Activated CD4-positive, alpha-beta T cell treated with anti-CD3 and anti-CD28 coated beads for 36 hours (primary cell): ENCODE data around the gene ALCAM. TPM values are rescaled to one million over a fixed set of nuclear protein-coding genes. Genes with fewer than 3 reads are reported as not detected.

Experiments
- ATAC-seq: fragments of 200-7000 bp; cut with Tn5 transposase; one replicate; pipeline ENCODE4 v1.10.0; 2021; ENCODE audit warnings: mild to moderate bottlenecking, moderate library complexity
- CTCF ChIA-PET: fragments of 350-600 bp; sonication (Branson Sonifier 250); formaldehyde crosslinking; loops from one replicate; lab custom pipeline; 2021; ENCODE audit warnings: antibody characterized with exemption; lab: Charles Lee
- POLR2A ChIA-PET: fragments of 350-600 bp; sonication (Branson Sonifier 250); formaldehyde crosslinking; loops from one replicate; lab custom pipeline; 2021; ENCODE audit warnings: antibody characterized with exemption, inconsistent platforms; lab: Charles Lee
- DNase-seq: peaks from one replicate; pipeline ENCODE4 v3.0.0-alpha.2; 2020
- H3K27ac Mint-ChIP-seq: one replicate; pipeline ENCODE4 v1.8.0; 2021; ENCODE audit warnings: mixed read lengths
- H3K27me3 Mint-ChIP-seq: one replicate; pipeline ENCODE4 v1.8.0; 2021; ENCODE audit warnings: mixed read lengths
- H3K36me3 Mint-ChIP-seq: one replicate; pipeline ENCODE4 v1.8.0; 2021; ENCODE audit warnings: low read depth, mixed read lengths
- H3K4me1 Mint-ChIP-seq: one replicate; pipeline ENCODE4 v1.8.0; 2021; ENCODE audit warnings: mixed read lengths
- H3K4me3 Mint-ChIP-seq: one replicate; pipeline ENCODE4 v1.8.0; 2021; ENCODE audit warnings: mild to moderate bottlenecking, moderate library complexity, mixed read lengths
- H3K9me3 Mint-ChIP-seq: one replicate; pipeline ENCODE4 v1.8.0; 2021; ENCODE audit warnings: low read depth, mixed read lengths
- intact Hi-C, 2 experiments: fragments of 100-400 bp; cut with DNase I in 1 of 2; cut with micrococcal nuclease in 1 of 2; formaldehyde crosslinking; loops; one replicate each; pipeline versions ENCODE4 v1.14.2 to v1.15.1; 2022 to 2024; cut with DNase I, micrococcal nuclease
- total RNA-seq, 2 experiments: library from RNA; stranded (reverse); gene quantifications; one replicate each; pipeline ENCODE4 v1.2.3, GENCODE V29; 2021

The ALCAM gene
- total RNA-seq, 2 experiments from 2014 or later = 22.0 TPM

GRCh38 chr3:105415951-105416350, 49.2 kb downstream of the ALCAM start:
- H3K36me3 Mint-ChIP-seq = no peaks in the 10 kb centered on the region
- POLR2A ChIA-PET = interaction anchor here (0.5 kb wide), 1 partner anchor 529 kb away, joined by 5 read pairs; no protein-coding TSS in a partner anchor
- H3K4me3 Mint-ChIP-seq = no peak overlapping the region
- no peak for ATAC-seq
- CTCF ChIA-PET = interaction anchor here (1.6 kb wide), 1 partner anchor 19 kb away, joined by 5 read pairs; no protein-coding TSS in a partner anchor
- DNase-seq = no peak
- no peaks in the 10 kb centered on the region for H3K4me1 Mint-ChIP-seq
- peaks cover 8% of the 10 kb centered on the region for H3K27me3 Mint-ChIP-seq
- H3K9me3 Mint-ChIP-seq = no peaks in the 10 kb centered on the region
- intact Hi-C loops = no loop called here
- H3K27ac Mint-ChIP-seq = no peak overlapping the region

- H3K36me3 Mint-ChIP-seq = no peaks in the 10 kb centered on the region
- ATAC-seq (no peak), DNase-seq (no peak)
- no peak overlapping the region for H3K4me3 Mint-ChIP-seq
- H3K27me3 Mint-ChIP-seq = peaks cover 9% of the 10 kb centered on the region
- CTCF ChIA-PET = no interaction called here
- no peak overlapping the region for H3K27ac Mint-ChIP-seq
- no peaks in the 10 kb centered on the region for H3K9me3 Mint-ChIP-seq
- POLR2A ChIA-PET = no interaction called here
- no peaks in the 10 kb centered on the region for H3K4me1 Mint-ChIP-seq
- intact Hi-C loops = no loop called here
These were observed 51.0 kb downstream of the ALCAM start for GRCh38 chr3:105417525-105418289.

GRCh38 chr3:105422645-105423044, 55.9 kb downstream of the ALCAM start:
- Mint-ChIP-seq H3K27ac (no peak overlapping the region), H3K36me3 (no peaks in the 10 kb centered on the region), H3K27me3 (peaks cover 7% of the 10 kb centered on the region), H3K9me3 (no peaks in the 10 kb centered on the region), H3K4me3 (no peak overlapping the region), H3K4me1 (no peaks in the 10 kb centered on the region)
- ChIA-PET POLR2A (no interaction called here), CTCF (no interaction called here)
- intact Hi-C loops = no loop called here
- no peak for ATAC-seq
- DNase-seq = no peak

- DNase-seq = no peak
- intact Hi-C loops = no loop called here
- Mint-ChIP-seq H3K4me3 (no peak overlapping the region), H3K4me1 (no peaks in the 10 kb centered on the region), H3K36me3 (no peaks in the 10 kb centered on the region), H3K9me3 (no peaks in the 10 kb centered on the region), H3K27me3 (peaks cover 5% of the 10 kb centered on the region), H3K27ac (no peak overlapping the region)
- no peak for ATAC-seq
- ChIA-PET CTCF (no interaction called here), POLR2A (no interaction called here)
These were observed 56.7 kb downstream of the ALCAM start for GRCh38 chr3:105423397-105423796.

GRCh38 chr3:105424412-105425152, 57.9 kb downstream of the ALCAM start:
- peaks cover 4% of the 10 kb centered on the region for H3K27me3 Mint-ChIP-seq
- CTCF ChIA-PET = interaction anchor here (0.6 kb wide), 1 partner anchor 13 kb away, joined by 3 read pairs; no protein-coding TSS in a partner anchor
- intact Hi-C loops = no loop called here
- no peak for ATAC-seq
- no peak overlapping the region for H3K27ac Mint-ChIP-seq
- H3K4me1 Mint-ChIP-seq = no peaks in the 10 kb centered on the region
- no peaks in the 10 kb centered on the region for H3K36me3 Mint-ChIP-seq
- no peak overlapping the region for H3K4me3 Mint-ChIP-seq
- no peak for DNase-seq
- H3K9me3 Mint-ChIP-seq = no peaks in the 10 kb centered on the region
- POLR2A ChIA-PET = no interaction called here

- CTCF ChIA-PET = interaction anchor here (0.6 kb wide), 1 partner anchor 12 kb away, joined by 3 read pairs; no protein-coding TSS in a partner anchor
- no peaks in the 10 kb centered on the region for H3K36me3 Mint-ChIP-seq
- no peak for ATAC-seq
These were observed 58.4 kb downstream of the ALCAM start for GRCh38 chr3:105425153-105425502.

GRCh38 chr3:105427332-105427731, 60.6 kb downstream of the ALCAM start:
- no peak for DNase-seq
- intact Hi-C loops = no loop called here
- Mint-ChIP-seq H3K27ac (no peak overlapping the region), H3K9me3 (no peaks in the 10 kb centered on the region), H3K4me1 (no peaks in the 10 kb centered on the region), H3K27me3 (peaks cover 2% of the 10 kb centered on the region), H3K36me3 (no peaks in the 10 kb centered on the region), H3K4me3 (no peak overlapping the region)
- POLR2A ChIA-PET = no interaction called here
- CTCF ChIA-PET = no interaction called here
- ATAC-seq = no peak

More at GRCh38 chr3:105425153-105425502, 58.4 kb downstream of the ALCAM start:
- H3K27ac Mint-ChIP-seq = no peak overlapping the region
- no peaks in the 10 kb centered on the region for H3K4me1 Mint-ChIP-seq
- peaks cover 4% of the 10 kb centered on the region for H3K27me3 Mint-ChIP-seq
- no peaks in the 10 kb centered on the region for H3K9me3 Mint-ChIP-seq
- no peak for DNase-seq
- POLR2A ChIA-PET = no interaction called here
- H3K4me3 Mint-ChIP-seq = no peak overlapping the region
- intact Hi-C loops = no loop called here

- H3K36me3 Mint-ChIP-seq = no peaks in the 10 kb centered on the region
- POLR2A ChIA-PET = no interaction called here
- intact Hi-C loops = no loop called here
- ATAC-seq (no peak), DNase-seq (no peak)
- H3K27ac Mint-ChIP-seq = no peak overlapping the region
- CTCF ChIA-PET = no interaction called here
- no peaks in the 10 kb centered on the region for H3K9me3 Mint-ChIP-seq
- H3K4me3 Mint-ChIP-seq = no peak overlapping the region
- no peaks in the 10 kb centered on the region for H3K4me1 Mint-ChIP-seq
- H3K27me3 Mint-ChIP-seq = peaks cover 2% of the 10 kb centered on the region
These were observed 62.5 kb downstream of the ALCAM start for GRCh38 chr3:105429034-105429762.

- Mint-ChIP-seq H3K27me3 (peaks cover 2% of the 10 kb centered on the region), H3K36me3 (no peaks in the 10 kb centered on the region), H3K4me1 (no peaks in the 10 kb centered on the region), H3K27ac (no peak overlapping the region), H3K9me3 (no peaks in the 10 kb centered on the region), H3K4me3 (no peak overlapping the region)
- ATAC-seq = no peak
- intact Hi-C loops = no loop called here
- POLR2A ChIA-PET = no interaction called here
- no peak for DNase-seq
- CTCF ChIA-PET = no interaction called here
These were observed 63.7 kb downstream of the ALCAM start for GRCh38 chr3:105430455-105430854.

GRCh38 chr3:105431200-105431599, 64.5 kb downstream of the ALCAM start:
- DNase-seq (no peak), ATAC-seq (no peak)
- ChIA-PET CTCF (interaction anchor here (0.7 kb wide), 1 partner anchor 61 kb away, joined by 3 read pairs; no protein-coding TSS in a partner anchor), POLR2A (no interaction called here)
- H3K4me1 Mint-ChIP-seq = no peaks in the 10 kb centered on the region
- intact Hi-C loops = no loop called here
- no peak overlapping the region for H3K27ac Mint-ChIP-seq
- H3K4me3 Mint-ChIP-seq = no peak overlapping the region
- no peaks in the 10 kb centered on the region for H3K36me3 Mint-ChIP-seq
- H3K27me3 Mint-ChIP-seq = peaks cover 2% of the 10 kb centered on the region
- no peaks in the 10 kb centered on the region for H3K9me3 Mint-ChIP-seq

GRCh38 chr3:105435277-105435676, 68.6 kb downstream of the ALCAM start:
- DNase-seq = no peak
- POLR2A ChIA-PET = no interaction called here
- intact Hi-C loops = no loop called here
- no peaks in the 10 kb centered on the region for H3K36me3 Mint-ChIP-seq
- ATAC-seq = no peak
- CTCF ChIA-PET = no interaction called here
- H3K9me3 Mint-ChIP-seq = no peaks in the 10 kb centered on the region
- H3K27me3 Mint-ChIP-seq = peaks cover 2% of the 10 kb centered on the region
- H3K4me1 Mint-ChIP-seq = no peaks in the 10 kb centered on the region
- H3K27ac Mint-ChIP-seq = no peak overlapping the region
- no peak overlapping the region for H3K4me3 Mint-ChIP-seq
